Measurements from ENCODE around the gene VCL.

GRCh38 chr10:74139981-74140380 is 142.1 kb downstream of the VCL start:
- no peak for TF ChIP-seq CTCF (IDR thresholded peaks at IDR 0.05; ENCODE audit: insufficient read depth, low read length)
- no peak for TF ChIP-seq POLR2AphosphoS5 (IDR thresholded peaks at IDR 0.05; ENCODE audit: low read depth)

Measured in HL-60 (cell line).